C4-2B (cell line): ENCODE measurements around the gene COP1.

Experiments used
- H3K27ac ChIP-seq: fragments of 450-650 bp; 2 replicates; pipeline ENCODE4 v1.5.1; 2017
- CTCF ChIP-seq: fragments of 450-650 bp; conservative IDR thresholded peaks from 2 replicates; pipeline ENCODE4 v1.5.1; 2017; ENCODE audit warnings: mild to moderate bottlenecking
- ZFX ChIP-seq: fragments of 450-650 bp; IDR thresholded peaks from 2 replicates; pipeline ENCODE4 v1.6.1; 2017

The COP1 gene

GRCh38 chr1:176178316-176178715 lies 28.8 kb downstream of the COP1 start:
- H3K27ac ChIP-seq: no peak overlapping the region
- TF ChIP-seq CTCF (no peak), ZFX (no peak)

GRCh38 chr1:176177764-176178163 lies 29.3 kb downstream of the COP1 start:
- TF ChIP-seq ZFX (no peak), CTCF (no peak)
- H3K27ac ChIP-seq: no peak overlapping the region

- TF ChIP-seq CTCF (no peak), ZFX (no peak)
- H3K27ac ChIP-seq: no peak overlapping the region
Measured at GRCh38 chr1:176174108-176174507, 33.0 kb downstream of the COP1 start.

- H3K27ac ChIP-seq: no peak overlapping the region
Measured at GRCh38 chr1:176172215-176172614, 34.9 kb downstream of the COP1 start.

GRCh38 chr1:176167210-176167609 lies 39.9 kb downstream of the COP1 start:
- TF ChIP-seq ZFX (no peak), CTCF (no peak)
- H3K27ac ChIP-seq: no peak overlapping the region

More at GRCh38 chr1:176172215-176172614, 34.9 kb downstream of the COP1 start:
- TF ChIP-seq ZFX (no peak), CTCF (no peak)

GRCh38 chr1:176165573-176165972 lies 41.5 kb downstream of the COP1 start:
- TF ChIP-seq CTCF: no peak
- no peak for TF ChIP-seq ZFX
- H3K27ac ChIP-seq: no peak overlapping the region

GRCh38 chr1:176164014-176164678 lies 42.9 kb downstream of the COP1 start:
- no peak for TF ChIP-seq ZFX
- no peak for TF ChIP-seq CTCF
- no peak overlapping the region for H3K27ac ChIP-seq
